Esophagus muscularis mucosa (tissue), 4 donors: ENCODE results near the gene LMAN1. TPM values are rescaled to one million over a fixed set of nuclear protein-coding genes. Genes with fewer than 3 reads are reported as not detected.

ENCODE experiments used
- DNase-seq: peaks from one replicate; pipeline ENCODE4 v3.0.0-alpha.2; 2017; ENCODE audit errors: extremely low spot score
- H3K27ac ChIP-seq, 4 donors: fragments of 200-600 bp; sonication (generic); replicated peaks in 1 of 4; 1 replicate in 3 of 4; 2 replicates in 1 of 4; pipeline ENCODE4 v1.5.1; 2016 to 2019; ENCODE audit warnings: mild to moderate bottlenecking in 1 of 4
- H3K27me3 ChIP-seq, 4 donors: fragments of 200-600 bp; sonication (generic); one replicate each; pipeline versions ENCODE4 v1.5.1 to v1.6.0; 2016 to 2019
- H3K36me3 ChIP-seq, 4 donors: fragments of 200-600 bp; sonication (generic); one replicate each; pipeline ENCODE4 v1.5.1; 2016 to 2019
- H3K4me1 ChIP-seq, 4 donors: fragments of 200-600 bp; sonication (generic); one replicate each; pipeline ENCODE4 v1.5.1; 2016 to 2019
- H3K4me3 ChIP-seq, 4 donors: fragments of 200-600 bp; sonication (generic); 1 replicate in 2 of 4; 2 replicates in 2 of 4; pipeline ENCODE4 v1.5.1; 2016 to 2019; ENCODE audit warnings: mild to moderate bottlenecking in 4 of 4, moderate library complexity in 1 of 4
- H3K9me3 ChIP-seq, 4 donors: fragments of 200-600 bp; sonication (generic); 1 replicate in 3 of 4; 2 replicates in 1 of 4; pipeline ENCODE4 v1.5.1; 2016 to 2019
- CTCF ChIP-seq, 3 experiments: fragments of 200-600 bp in 2 of 3; fragments of 450-650 bp in 1 of 3; sonication (generic) in 2 of 3; IDR thresholded peaks; one replicate each; pipeline ENCODE4 v1.5.1; 2017 to 2019; ENCODE audit warnings: antibody characterized with exemption in 3 of 3, mild to moderate bottlenecking in 2 of 3, moderate library complexity in 1 of 3
- EP300 ChIP-seq: sonication (generic); formaldehyde crosslinking; IDR thresholded peaks from one replicate; pipeline ENCODE4 v1.6.1; 2017; ENCODE audit warnings: antibody characterized with exemption
- POLR2A ChIP-seq: fragments of 450-650 bp; IDR thresholded peaks from one replicate; pipeline ENCODE4 v1.6.1; 2017; ENCODE audit warnings: antibody characterized with exemption, moderate library complexity, mild to moderate bottlenecking, low read depth
- POLR2AphosphoS5 ChIP-seq, 2 donors: sonication (generic); formaldehyde crosslinking; IDR thresholded peaks; one replicate each; pipeline ENCODE4 v1.6.1; 2017; ENCODE audit warnings: antibody characterized with exemption in 2 of 2
- WGBS: methylation state at CpG from one replicate; pipeline ENCODE4 v1.1.5; 2018; 5-methylcytosine and 5-hydroxymethylcytosine counted together
- intact Hi-C: fragments of 100-400 bp; cut with DNase I; formaldehyde crosslinking; loops from one replicate; pipeline ENCODE4 v1.15.1; 2023
- total RNA-seq, 4 donors: library from RNA; depleted of rRNA; stranded (reverse); fragments of >200 nt; gene quantifications; one replicate each; pipeline versions ENCODE4 v1.1.0 to v1.2.1, GENCODE V29; 2016

LMAN1 gene
- total RNA-seq, 4 donors from 2014 or later: 51.8 to 61.4 (median 55.3) TPM

GRCh38 chr18:59372975-59373374 is 13.9 kb upstream of the LMAN1 start:
- WGBS: 90% methylated on average over 2 of the region's 2 CpGs
- H3K27me3 ChIP-seq: no peaks in the 10 kb centered on the region
- intact Hi-C loops: no loop called here
- DNase-seq: no peak
- no peak overlapping the region for H3K27ac ChIP-seq
- no peaks in the 10 kb centered on the region for H3K9me3 ChIP-seq
- H3K4me3 ChIP-seq: no peak overlapping the region
- no peaks in the 10 kb centered on the region for H3K36me3 ChIP-seq
- TF ChIP-seq EP300: no peak
- no peak for TF ChIP-seq POLR2AphosphoS5 (IDR thresholded peaks at IDR 0.05)
- no peak for TF ChIP-seq CTCF (IDR thresholded peaks at IDR 0.05)
- no peak for TF ChIP-seq POLR2A
- no peaks in the 10 kb centered on the region for H3K4me1 ChIP-seq

- DNase-seq: no peak
- H3K27ac ChIP-seq: no peak overlapping the region
- peak overlapping the region in 1 of 4 donors; percentile 96 for H3K4me3 ChIP-seq
- no peaks in the 10 kb centered on the region for H3K9me3 ChIP-seq
- H3K36me3 ChIP-seq: peaks cover 0 to 11% (median 0%) of the 10 kb centered on the region in 4 donors
- intact Hi-C loops: no loop called here
- peaks cover 10 to 35% (median 29%) of the 10 kb centered on the region in 4 donors for H3K4me1 ChIP-seq
- no peaks in the 10 kb centered on the region for H3K27me3 ChIP-seq
- TF ChIP-seq POLR2A: no peak
- TF ChIP-seq POLR2AphosphoS5 (IDR thresholded peaks at IDR 0.05): no peak
- TF ChIP-seq EP300: no peak
- TF ChIP-seq CTCF (IDR thresholded peaks at IDR 0.05): no peak
- WGBS: 97% methylated on average over 3 of the region's 3 CpGs
These were observed 1.3 kb upstream of the LMAN1 start for GRCh38 chr18:59360381-59360780.

GRCh38 chr18:59359576-59359952 is 499 bp upstream of the LMAN1 start:
- peaks cover 4 to 19% (median 7%) of the 10 kb centered on the region in 4 donors for H3K36me3 ChIP-seq
- peak overlapping the region; percentile 75 to 96 (median 90) for H3K4me3 ChIP-seq
- no peaks in the 10 kb centered on the region for H3K27me3 ChIP-seq
- 7% methylated on average over 4 of the region's 4 CpGs for WGBS
- no peak for DNase-seq
- H3K4me1 ChIP-seq: peaks cover 10 to 35% (median 29%) of the 10 kb centered on the region in 4 donors
- no peaks in the 10 kb centered on the region for H3K9me3 ChIP-seq
- TF ChIP-seq POLR2AphosphoS5 (IDR thresholded peaks at IDR 0.05) (no peak), CTCF (IDR thresholded peaks at IDR 0.05) (peak in 1 of 3 experiments; percentile 0), POLR2A (no peak), EP300 (no peak)
- intact Hi-C loops: no loop called here
- peak overlapping the region; percentile 87 to 89 (median 88) for H3K27ac ChIP-seq

- Histone ChIP-seq H3K36me3 (peaks cover 9 to 31% (median 17%) of the 10 kb centered on the region in 4 donors), H3K27me3 (no peaks in the 10 kb centered on the region), H3K27ac (peak overlapping the region; percentile 87 to 89 (median 88)), H3K4me3 (peak overlapping the region; percentile 75 to 96 (median 90)), H3K9me3 (no peaks in the 10 kb centered on the region), H3K4me1 (peaks cover 10 to 35% (median 29%) of the 10 kb centered on the region in 4 donors)
- no peak for DNase-seq
- TF ChIP-seq POLR2AphosphoS5 (IDR thresholded peaks at IDR 0.05) (no peak), CTCF (IDR thresholded peaks at IDR 0.05) (no peak), EP300 (no peak), POLR2A (no peak)
- under 1% methylated on average over 8 of the region's 8 CpGs for WGBS
- intact Hi-C loops: no loop called here
These were observed 702 bp downstream of the LMAN1 start for GRCh38 chr18:59358414-59358711.

GRCh38 chr18:59357928-59358327 is 1.1 kb downstream of the LMAN1 start:
- Histone ChIP-seq H3K27ac (peak overlapping the region; percentile 87 to 89 (median 88)), H3K27me3 (no peaks in the 10 kb centered on the region), H3K4me1 (peaks cover 10 to 35% (median 29%) of the 10 kb centered on the region in 4 donors), H3K36me3 (peaks cover 9 to 36% (median 21%) of the 10 kb centered on the region in 4 donors), H3K4me3 (peak overlapping the region; percentile 75 to 96 (median 90)), H3K9me3 (no peaks in the 10 kb centered on the region)
- no peak for TF ChIP-seq EP300
- TF ChIP-seq POLR2A: no peak
- no peak for TF ChIP-seq CTCF (IDR thresholded peaks at IDR 0.05)
- DNase-seq: no peak
- 5% methylated on average over 4 of the region's 4 CpGs for WGBS
- intact Hi-C loops: no loop called here
